B cell (primary cell): ENCODE data around the gene DCDC2B.

Experiments
- CTCF ChIP-seq: fragments of 200-600 bp; IDR thresholded peaks from one replicate; pipeline ENCODE4 v1.8.0; 2022; ENCODE audit warnings: antibody characterized with exemption, mild to moderate bottlenecking
- EZH2 ChIP-seq: IDR thresholded peaks from 2 replicates; pipeline ENCODE4 v1.6.1; 2012; ENCODE audit warnings: borderline replicate concordance, low read depth, mild to moderate bottlenecking, moderate library complexity, low read length; ENCODE audit not compliant: insufficient read depth, poor library complexity, severe bottlenecking

GRCh38 chr1:32250893-32251716, 42.2 kb downstream of the DCDC2B start, which contains the start of gene LCK:
- TF ChIP-seq CTCF, result no peak
- no peak for TF ChIP-seq EZH2
